Measurements from ENCODE around the gene OSM.

OSM gene

GRCh38 chr22:30260276-30260675 is 6.4 kb downstream of the OSM start:
- TF ChIP-seq, protein P1, sequence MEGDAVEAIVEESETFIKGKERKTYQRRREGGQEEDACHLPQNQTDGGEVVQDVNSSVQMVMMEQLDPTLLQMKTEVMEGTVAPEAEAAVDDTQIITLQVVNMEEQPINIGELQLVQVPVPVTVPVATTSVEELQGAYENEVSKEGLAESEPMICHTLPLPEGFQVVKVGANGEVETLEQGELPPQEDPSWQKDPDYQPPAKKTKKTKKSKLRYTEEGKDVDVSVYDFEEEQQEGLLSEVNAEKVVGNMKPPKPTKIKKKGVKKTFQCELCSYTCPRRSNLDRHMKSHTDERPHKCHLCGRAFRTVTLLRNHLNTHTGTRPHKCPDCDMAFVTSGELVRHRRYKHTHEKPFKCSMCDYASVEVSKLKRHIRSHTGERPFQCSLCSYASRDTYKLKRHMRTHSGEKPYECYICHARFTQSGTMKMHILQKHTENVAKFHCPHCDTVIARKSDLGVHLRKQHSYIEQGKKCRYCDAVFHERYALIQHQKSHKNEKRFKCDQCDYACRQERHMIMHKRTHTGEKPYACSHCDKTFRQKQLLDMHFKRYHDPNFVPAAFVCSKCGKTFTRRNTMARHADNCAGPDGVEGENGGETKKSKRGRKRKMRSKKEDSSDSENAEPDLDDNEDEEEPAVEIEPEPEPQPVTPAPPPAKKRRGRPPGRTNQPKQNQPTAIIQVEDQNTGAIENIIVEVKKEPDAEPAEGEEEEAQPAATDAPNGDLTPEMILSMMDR (IDR thresholded peaks at IDR 0.05; ENCODE audit: control insufficient read depth, insufficient read depth, low read depth, low read length, missing control alignments), result no peak
- no peak overlapping the region for H3K4me3 ChIP-seq (ENCODE audit: control insufficient read depth, low read depth, low read length)
- no peak for DNase-seq (ENCODE audit: low read depth)

DNA sequence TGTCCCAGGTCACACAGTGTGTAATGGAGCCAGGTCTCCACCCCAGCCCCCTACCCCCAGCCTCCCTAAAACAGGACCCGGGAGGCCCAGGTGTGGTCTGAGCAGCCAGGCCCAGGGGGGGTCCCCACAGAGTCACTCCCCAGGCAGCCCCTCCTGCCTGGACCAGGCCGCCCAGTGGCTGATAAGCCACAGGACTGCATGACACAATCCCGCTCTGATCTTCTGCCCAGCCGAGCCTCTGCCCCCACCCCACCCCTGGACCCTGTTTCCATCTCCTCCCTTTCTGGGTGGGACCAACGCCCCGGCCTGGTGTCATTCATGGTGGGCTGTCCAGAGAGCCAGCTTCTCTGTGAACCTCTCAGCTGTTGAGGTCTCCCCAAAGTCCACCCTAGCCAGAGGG is 12.3 kb downstream of the OSM start:
- no peak for DNase-seq (ENCODE audit: low read depth)
- TF ChIP-seq, protein P1 (IDR thresholded peaks at IDR 0.05; ENCODE audit: control insufficient read depth, insufficient read depth, low read depth, low read length, missing control alignments), result no peak
- no peak overlapping the region for H3K4me3 ChIP-seq (ENCODE audit: control insufficient read depth, low read depth, low read length)

DNA sequence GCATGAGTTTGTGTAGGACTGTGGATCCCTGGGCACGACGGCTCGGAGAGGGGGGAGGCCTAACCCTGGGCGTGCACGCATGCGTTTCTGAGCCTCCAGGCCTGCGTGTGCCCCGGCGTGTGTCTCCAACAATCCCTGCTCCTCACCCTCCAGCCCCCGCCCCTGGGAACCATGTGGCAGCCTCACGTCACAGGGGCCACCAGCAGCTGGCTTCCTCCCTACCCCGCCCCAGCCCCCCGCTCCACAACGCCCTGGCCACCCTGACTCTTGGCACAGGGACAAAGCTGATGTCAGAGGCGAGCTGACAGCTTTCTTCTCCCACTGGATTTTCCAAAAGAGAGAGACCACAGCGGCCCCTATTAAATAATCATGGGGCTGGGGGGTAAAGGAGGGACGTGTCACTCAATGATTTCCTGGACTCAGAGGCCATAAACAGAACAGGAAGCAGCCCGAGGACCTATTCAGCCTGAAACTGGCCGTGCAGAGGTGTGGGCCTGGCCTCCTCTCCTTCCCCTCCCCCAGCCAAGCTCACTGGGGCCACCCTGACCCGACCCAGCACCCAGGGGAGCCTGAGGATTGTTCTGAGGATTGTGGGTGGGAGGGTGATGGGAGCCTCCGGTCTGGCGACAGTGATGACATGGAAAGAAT is 13.3 kb downstream of the OSM start:
- DNase-seq (ENCODE audit: low read depth), result no peak
- TF ChIP-seq, protein P1 (IDR thresholded peaks at IDR 0.05; ENCODE audit: control insufficient read depth, insufficient read depth, low read depth, low read length, missing control alignments), result no peak

DNA sequence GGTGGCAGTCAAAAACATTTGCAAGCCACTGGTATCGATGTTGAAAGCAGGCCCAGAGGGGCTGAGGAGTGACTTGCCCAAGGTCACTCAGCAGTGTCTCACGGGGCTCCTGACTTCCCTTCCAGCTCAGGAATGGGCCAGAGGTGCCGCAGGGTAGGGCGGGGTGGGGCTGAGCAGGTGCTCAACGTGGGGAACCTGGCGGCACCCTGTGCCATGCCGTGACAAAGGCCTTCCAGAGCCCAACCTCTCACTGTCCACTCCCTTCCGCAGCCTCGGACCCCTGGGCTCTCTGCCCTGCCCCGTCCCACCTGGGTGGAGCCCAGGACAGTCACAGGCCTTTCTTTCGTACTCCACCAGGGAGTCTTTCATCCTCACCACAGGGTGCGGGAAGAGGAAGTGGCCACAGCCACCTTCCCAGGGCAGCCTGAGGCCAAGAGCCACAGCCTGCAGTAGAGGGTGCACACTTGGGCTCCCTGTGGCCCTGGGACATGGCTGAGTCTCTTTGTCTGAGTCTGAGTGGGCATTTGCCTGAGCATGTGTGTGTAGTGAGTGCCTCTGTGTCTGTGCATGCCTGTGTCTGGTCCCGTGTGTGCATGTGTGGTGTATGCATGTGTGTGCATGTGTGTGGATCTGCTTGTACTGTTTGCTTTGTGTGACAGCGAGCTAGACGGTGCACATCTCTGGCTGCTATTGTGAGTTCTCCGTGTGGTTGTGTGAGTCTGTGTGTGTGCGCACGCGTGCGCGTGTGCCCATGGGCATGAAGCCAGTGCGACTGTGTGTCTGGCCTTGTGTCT is 14.0 kb downstream of the OSM start:
- TF ChIP-seq, protein P1 (IDR thresholded peaks at IDR 0.05; ENCODE audit: control insufficient read depth, insufficient read depth, low read depth, low read length, missing control alignments), result no peak
- no peak overlapping the region for H3K4me3 ChIP-seq (ENCODE audit: control insufficient read depth, low read depth, low read length)
- DNase-seq (ENCODE audit: low read depth), result no peak

More for the DNA sequence above, 13.3 kb downstream of the OSM start:
- H3K4me3 ChIP-seq (ENCODE audit: control insufficient read depth, low read depth, low read length), result no peak overlapping the region

- no peak overlapping the region for H3K4me3 ChIP-seq (ENCODE audit: control insufficient read depth, low read depth, low read length)
- TF ChIP-seq, protein P1 (IDR thresholded peaks at IDR 0.05; ENCODE audit: control insufficient read depth, insufficient read depth, low read depth, low read length, missing control alignments), result no peak
- DNase-seq (ENCODE audit: low read depth), result no peak
Observed at GRCh38 chr22:30251711-30252110, 14.9 kb downstream of the OSM start.

DNA sequence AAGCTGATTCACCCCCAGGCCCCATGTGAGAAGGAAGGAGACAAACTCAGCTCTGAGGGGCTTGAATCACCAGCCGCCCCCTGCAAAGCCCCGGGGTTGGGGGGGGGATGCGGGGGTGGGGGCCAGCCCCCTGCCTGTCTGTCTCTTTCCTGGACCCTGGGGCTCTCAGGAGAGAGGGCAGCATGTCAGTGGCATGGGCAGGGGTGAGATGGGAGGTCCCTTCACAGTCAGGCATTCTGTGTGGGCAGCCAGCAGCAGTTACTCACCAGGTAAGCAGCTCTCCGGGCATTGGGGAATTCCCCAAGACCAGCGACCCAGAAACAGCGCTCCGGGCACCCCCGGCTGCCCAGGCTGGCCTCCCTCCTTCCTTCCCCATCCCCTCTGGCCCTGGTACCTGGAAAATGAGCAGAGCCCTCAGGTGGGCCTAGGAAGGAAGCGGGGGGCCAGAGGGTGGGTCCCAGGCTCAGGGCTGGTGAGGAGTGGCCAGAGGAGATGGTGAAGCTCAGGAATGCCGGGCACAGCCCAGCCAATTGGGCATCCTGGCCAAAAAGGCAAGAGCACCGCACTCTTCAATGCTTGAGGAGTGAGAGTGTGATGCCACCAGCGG is 15.9 kb downstream of the OSM start:
- H3K4me3 ChIP-seq (ENCODE audit: control insufficient read depth, low read depth, low read length), result no peak overlapping the region
- DNase-seq (ENCODE audit: low read depth), result no peak

More for the DNA sequence above, 15.9 kb downstream of the OSM start:
- TF ChIP-seq, protein P1 (IDR thresholded peaks at IDR 0.05; ENCODE audit: control insufficient read depth, insufficient read depth, low read depth, low read length, missing control alignments), result no peak

Data from AG09309 (cell line).